ENCODE results near the gene CPEB1.

DNA sequence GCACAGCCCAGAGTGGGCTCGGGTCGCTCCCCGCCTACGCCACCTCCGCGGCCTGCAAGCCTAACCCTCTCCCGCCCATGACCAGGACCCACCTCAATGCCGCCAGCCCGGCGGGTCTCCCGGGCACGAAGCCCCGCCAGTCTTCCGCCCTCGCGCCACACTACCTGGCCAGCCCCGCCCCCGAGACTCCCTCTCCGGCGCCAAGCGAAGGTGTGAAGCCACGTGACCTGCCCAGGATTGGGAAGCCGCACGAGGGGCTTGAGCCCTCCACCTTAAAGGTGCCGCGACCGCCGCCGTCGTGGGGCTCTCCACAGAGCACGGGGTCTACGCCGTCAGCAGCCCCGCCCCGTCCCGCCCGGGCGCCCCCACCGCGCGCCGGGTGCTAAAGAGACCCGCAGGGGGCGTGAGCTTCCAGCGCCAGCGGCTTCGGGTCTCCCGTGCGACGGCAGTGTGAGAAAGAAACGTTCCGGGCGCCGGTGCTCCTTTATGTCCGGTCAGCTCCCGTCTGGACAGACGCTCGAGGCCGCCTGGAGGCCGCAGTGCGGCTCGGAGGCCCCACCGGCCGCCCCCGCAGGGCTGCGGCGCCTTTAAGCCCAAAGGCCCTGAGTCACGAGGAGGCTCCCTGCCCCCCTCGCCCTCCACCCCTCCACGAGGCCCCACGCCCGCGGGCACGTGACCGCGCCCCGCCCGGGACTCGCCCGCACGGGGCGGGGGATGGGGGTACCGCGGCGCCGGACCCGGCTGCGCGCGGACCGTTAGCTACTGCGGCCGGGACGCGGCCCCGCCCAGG, at the start of gene CPEB1:
- TF ChIP-seq, protein P1, sequence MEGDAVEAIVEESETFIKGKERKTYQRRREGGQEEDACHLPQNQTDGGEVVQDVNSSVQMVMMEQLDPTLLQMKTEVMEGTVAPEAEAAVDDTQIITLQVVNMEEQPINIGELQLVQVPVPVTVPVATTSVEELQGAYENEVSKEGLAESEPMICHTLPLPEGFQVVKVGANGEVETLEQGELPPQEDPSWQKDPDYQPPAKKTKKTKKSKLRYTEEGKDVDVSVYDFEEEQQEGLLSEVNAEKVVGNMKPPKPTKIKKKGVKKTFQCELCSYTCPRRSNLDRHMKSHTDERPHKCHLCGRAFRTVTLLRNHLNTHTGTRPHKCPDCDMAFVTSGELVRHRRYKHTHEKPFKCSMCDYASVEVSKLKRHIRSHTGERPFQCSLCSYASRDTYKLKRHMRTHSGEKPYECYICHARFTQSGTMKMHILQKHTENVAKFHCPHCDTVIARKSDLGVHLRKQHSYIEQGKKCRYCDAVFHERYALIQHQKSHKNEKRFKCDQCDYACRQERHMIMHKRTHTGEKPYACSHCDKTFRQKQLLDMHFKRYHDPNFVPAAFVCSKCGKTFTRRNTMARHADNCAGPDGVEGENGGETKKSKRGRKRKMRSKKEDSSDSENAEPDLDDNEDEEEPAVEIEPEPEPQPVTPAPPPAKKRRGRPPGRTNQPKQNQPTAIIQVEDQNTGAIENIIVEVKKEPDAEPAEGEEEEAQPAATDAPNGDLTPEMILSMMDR (IDR thresholded peaks at IDR 0.05) = no peak
- TF ChIP-seq POLR2A (IDR thresholded peaks at IDR 0.05) = peak in 1 of 2 donors; percentile 18
